Activated naive CD8-positive, alpha-beta T cell treated with anti-CD3 and anti-CD28 coated beads, Interleukin-2, amount 50 U/mL, for 16 hours (primary cell): ENCODE data around the gene AP4E1.
"Not testable (repeated sequence)": the region's sequence is repeated elsewhere in the genome, so short reads cannot be mapped to it uniquely, and the experiment has no call there.

Source experiments
- DNase-seq: peaks from one replicate; pipeline ENCODE4 v3.0.0-alpha.2; 2020; ENCODE audit warnings: low read depth, low spot score

AP4E1 gene

GRCh38 chr15:51022206-51022605, 113.7 kb downstream of the AP4E1 start:
- DNase-seq: no peak

GRCh38 chr15:51023499-51023898, 115.0 kb downstream of the AP4E1 start:
- no peak for DNase-seq

- DNase-seq: no peak
Measured at GRCh38 chr15:51024735-51025453, 116.4 kb downstream of the AP4E1 start.

GRCh38 chr15:51025454-51025846, 117.0 kb downstream of the AP4E1 start:
- DNase-seq: no peak

- no peak for DNase-seq
Measured at GRCh38 chr15:51030649-51031316, 122.3 kb downstream of the AP4E1 start.

GRCh38 chr15:51037474-51037873, 129.0 kb downstream of the AP4E1 start:
- DNase-seq: not testable (repeated sequence)

- no peak for DNase-seq
Measured at GRCh38 chr15:51038162-51038973, 129.9 kb downstream of the AP4E1 start.

GRCh38 chr15:51038974-51039319, 130.5 kb downstream of the AP4E1 start:
- no peak for DNase-seq

- no peak for DNase-seq
Measured at GRCh38 chr15:51044037-51044727, 135.7 kb downstream of the AP4E1 start.

GRCh38 chr15:51046016-51046415, 137.5 kb downstream of the AP4E1 start:
- DNase-seq: no peak

- DNase-seq: no peak
Measured at GRCh38 chr15:51046799-51047449, 138.4 kb downstream of the AP4E1 start.

GRCh38 chr15:51048308-51048707, 139.8 kb downstream of the AP4E1 start:
- no peak for DNase-seq

- DNase-seq: no peak
Measured at GRCh38 chr15:51049081-51049480, 140.6 kb downstream of the AP4E1 start.

GRCh38 chr15:51051776-51052175, 143.3 kb downstream of the AP4E1 start:
- DNase-seq: no peak

- no peak for DNase-seq
Measured at GRCh38 chr15:51053571-51053970, 145.1 kb downstream of the AP4E1 start.

GRCh38 chr15:51054535-51054934, 146.1 kb downstream of the AP4E1 start:
- no peak for DNase-seq
